Kidney (tissue), 22 donors: ENCODE data around the gene THBD. TPM values are rescaled to one million over a fixed set of nuclear protein-coding genes. Genes with fewer than 3 reads are reported as not detected.

Experiments
- DNase-seq, 5 donors: peaks; one replicate each; pipeline ENCODE4 v3.0.0-alpha.2; 2013 to 2020
- FAIRE-seq: peaks from 2 replicates; lab custom pipeline; 2012; peaks lifted over from hg19 to GRCh38; lab: Jason Lieb, UNC
- H3K27ac ChIP-seq, 2 donors: one replicate each; pipeline ENCODE4 v1.7.0; 2013; ENCODE audit warnings: low read depth in 2 of 2, low read length in 2 of 2, inconsistent platforms in 1 of 2
- H3K27me3 ChIP-seq: one replicate; pipeline ENCODE4 v1.7.1; 2013; ENCODE audit warnings: low read length, inconsistent platforms; ENCODE audit not compliant: control insufficient read depth, insufficient read depth
- H3K36me3 ChIP-seq, 3 donors: one replicate each; pipeline versions ENCODE4 v1.7.0 to v1.7.1; 2013; ENCODE audit warnings: low read length in 3 of 3, control low read depth in 1 of 3, inconsistent platforms in 1 of 3; ENCODE audit not compliant: insufficient read depth in 3 of 3, control insufficient read depth in 2 of 3
- H3K4me1 ChIP-seq, 3 donors: one replicate each; pipeline versions ENCODE4 v1.7.0 to v1.7.1; 2013; ENCODE audit warnings: low read length in 3 of 3, inconsistent platforms in 1 of 3, low read depth in 1 of 3; ENCODE audit not compliant: control insufficient read depth in 2 of 3, insufficient read depth in 2 of 3
- H3K4me3 ChIP-seq, 3 donors: one replicate each; pipeline versions ENCODE4 v1.7.0 to v1.8.1; 2013; ENCODE audit warnings: low read length in 3 of 3, control low read depth in 1 of 3, inconsistent platforms in 1 of 3
- H3K9ac ChIP-seq, 3 donors: one replicate each; pipeline versions ENCODE4 v1.7.0 to v1.7.1; 2013; ENCODE audit warnings: low read length in 3 of 3, control low read depth in 1 of 3, inconsistent platforms in 1 of 3
- H3K9me3 ChIP-seq, 3 donors: one replicate each; pipeline versions ENCODE4 v1.7.0 to v1.7.1; 2013; ENCODE audit warnings: low read length in 3 of 3, control low read depth in 1 of 3, inconsistent platforms in 1 of 3; ENCODE audit not compliant: control insufficient read depth in 2 of 3, insufficient read depth in 1 of 3
- CTCF ChIP-seq: IDR thresholded peaks from 3 replicates; pipeline ENCODE4 v1.5.1; 2012; ENCODE audit warnings: mild to moderate bottlenecking, moderate library complexity, borderline replicate concordance; ENCODE audit not compliant: insufficient read depth; ENCODE audit errors: extremely low read depth
- intact Hi-C: fragments of 100-400 bp; cut with DNase I; formaldehyde crosslinking; loops from one replicate; pipeline ENCODE4 v1.11.1; 2022
- long read RNA-seq, 10 donors: library from polyadenylated mRNA in 1 of 10; unstranded in 1 of 10; transcript quantifications; one replicate each; pipeline ENCODE4 v2.0.0 and lab custom pipeline, GENCODE V29; 2021 to 2026
- polyA plus RNA-seq: library from polyadenylated mRNA; stranded (reverse); fragments of 350-450 nt; fragmentation: Illumina TruSeq; extraction: RNeasy Lipid Tissue Mini Kit (QIAGEN cat#74804); gene quantifications from one replicate; pipeline ENCODE4 v1.2.3, GENCODE V29; 2014; ENCODE audit warnings: low read depth, low replicate concordance; ENCODE audit not compliant: insufficient read depth
- total RNA-seq: library from RNA; stranded (reverse); fragmentation: NEBNext Ultra II Directional; extraction: Animal tissue kit (Norgen Biotek cat#: 25700); gene quantifications from one replicate; pipeline ENCODE4 v1.2.1, GENCODE V29; 2021
- donor health status: control.
- donor health status: control.
- donor health status: control.
- donor health status: control.
- donor health status: control.
- donor health status: DM: yes; HTN: yes; CAD: no.
- donor health status: Normal renal cell carcinoma (clear cell type).

The THBD gene
- total RNA-seq (48.1 TPM), polyA plus RNA-seq (9.7 TPM)
- long read RNA-seq, donor 1, full-length matches to known transcripts = 7 of 7 reads
- long read RNA-seq, donor 1, partial matches to known transcripts = 0 of 7 reads
- long read RNA-seq, donor 1, other reads (novel, unspliced or antisense) = 0 of 7 reads
- long read RNA-seq, donor 2, full-length matches to known transcripts = 3 of 3 reads
- long read RNA-seq, donor 2, partial matches to known transcripts = 0 of 3 reads
- long read RNA-seq, donor 2, other reads (novel, unspliced or antisense) = 0 of 3 reads
- long read RNA-seq, donor 3, full-length matches to known transcripts = 3 of 3 reads
- long read RNA-seq, donor 3, partial matches to known transcripts = 0 of 3 reads
- long read RNA-seq, donor 3, other reads (novel, unspliced or antisense) = 0 of 3 reads
- long read RNA-seq, donor 4, full-length matches to known transcripts = 3 of 3 reads
- long read RNA-seq, donor 4, partial matches to known transcripts = 0 of 3 reads
- long read RNA-seq, donor 4, other reads (novel, unspliced or antisense) = 0 of 3 reads
- long read RNA-seq, donor 5 = 0 reads
- long read RNA-seq, donor 6, full-length matches to known transcripts = 4 of 4 reads
- long read RNA-seq, donor 6, partial matches to known transcripts = 0 of 4 reads
- long read RNA-seq, donor 6, other reads (novel, unspliced or antisense) = 0 of 4 reads
- long read RNA-seq, donor 7, full-length matches to known transcripts = 20 of 20 reads
- long read RNA-seq, donor 7, partial matches to known transcripts = 0 of 20 reads
- long read RNA-seq, donor 7, other reads (novel, unspliced or antisense) = 0 of 20 reads
- long read RNA-seq, donor 8, full-length matches to known transcripts = 5 of 5 reads
- long read RNA-seq, donor 8, partial matches to known transcripts = 0 of 5 reads
- long read RNA-seq, donor 8, other reads (novel, unspliced or antisense) = 0 of 5 reads
- long read RNA-seq, donor 9, full-length matches to known transcripts = 7 of 7 reads
- long read RNA-seq, donor 9, partial matches to known transcripts = 0 of 7 reads
- long read RNA-seq, donor 9, other reads (novel, unspliced or antisense) = 0 of 7 reads
- long read RNA-seq, donor 10, full-length matches to known transcripts = 9 of 9 reads
- long read RNA-seq, donor 10, partial matches to known transcripts = 0 of 9 reads
- long read RNA-seq, donor 10, other reads (novel, unspliced or antisense) = 0 of 9 reads

DNA sequence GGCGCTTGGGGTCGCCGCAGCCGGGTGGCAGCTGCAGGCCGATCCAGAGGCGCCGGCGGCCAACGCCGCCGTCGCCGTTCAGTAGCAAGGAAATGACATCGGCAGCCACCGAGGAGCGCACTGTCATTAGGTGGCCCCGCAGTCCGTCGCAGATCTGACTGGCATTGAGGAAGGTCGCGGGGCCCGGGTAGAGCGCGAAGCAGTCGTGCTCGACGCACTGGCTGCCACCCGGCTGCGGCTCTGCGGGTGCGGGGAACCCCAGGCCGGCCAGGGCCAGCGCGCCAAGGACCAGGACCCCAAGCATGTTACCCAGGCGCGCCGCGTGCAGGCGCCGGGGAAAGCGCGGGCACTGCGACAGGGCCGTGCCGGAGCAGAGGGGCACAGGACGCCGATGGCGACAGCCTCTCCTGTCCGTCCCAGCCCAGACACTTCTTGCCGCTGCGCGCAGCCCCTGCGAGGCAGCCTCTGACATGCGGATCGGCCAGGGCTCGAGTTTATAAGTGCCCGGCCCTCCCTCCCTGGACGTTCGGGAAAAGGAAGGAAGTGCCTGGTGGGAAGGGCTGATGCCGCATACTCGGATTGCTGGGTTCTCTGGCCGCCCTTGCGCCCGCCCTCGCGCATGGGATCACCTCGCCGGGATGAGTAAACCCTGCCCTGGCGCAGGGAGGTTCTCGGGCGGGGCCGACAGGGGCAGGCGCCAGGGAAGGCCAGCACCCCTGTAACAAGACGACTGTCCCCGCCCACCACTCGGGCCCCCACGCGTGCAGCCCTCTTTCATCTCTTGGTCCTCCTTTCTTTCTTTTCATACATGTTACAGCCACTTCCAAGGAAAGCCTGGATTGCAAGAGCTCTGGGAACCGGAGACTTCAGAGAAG is at the start of gene THBD:
THBD (minus strand) TSS at position 472 of the 875 bp plus-strand sequence; CDS start at position 304, 168 bp downstream.
- Histone ChIP-seq H3K36me3 (no peaks in the 10 kb centered on the region), H3K9ac (peak within 1 kb of the TSS in 2 of 3 donors; percentile 24 to 40), H3K9me3 (no peaks in the 10 kb centered on the region), H3K27ac (peak within 1 kb of the TSS; percentile 60 to 71), H3K27me3 (peaks cover 19% of the 10 kb centered on the region), H3K4me3 (peak within 1 kb of the TSS; percentile 14 to 63 (median 61)), H3K4me1 (peaks cover 0 to 24% (median 0%) of the 10 kb centered on the region in 3 donors)
- peak; percentile 31 to 93 (median 57) for DNase-seq
- no peak for FAIRE-seq
- intact Hi-C loops = no loop called here
- no peak for TF ChIP-seq CTCF

DNA sequence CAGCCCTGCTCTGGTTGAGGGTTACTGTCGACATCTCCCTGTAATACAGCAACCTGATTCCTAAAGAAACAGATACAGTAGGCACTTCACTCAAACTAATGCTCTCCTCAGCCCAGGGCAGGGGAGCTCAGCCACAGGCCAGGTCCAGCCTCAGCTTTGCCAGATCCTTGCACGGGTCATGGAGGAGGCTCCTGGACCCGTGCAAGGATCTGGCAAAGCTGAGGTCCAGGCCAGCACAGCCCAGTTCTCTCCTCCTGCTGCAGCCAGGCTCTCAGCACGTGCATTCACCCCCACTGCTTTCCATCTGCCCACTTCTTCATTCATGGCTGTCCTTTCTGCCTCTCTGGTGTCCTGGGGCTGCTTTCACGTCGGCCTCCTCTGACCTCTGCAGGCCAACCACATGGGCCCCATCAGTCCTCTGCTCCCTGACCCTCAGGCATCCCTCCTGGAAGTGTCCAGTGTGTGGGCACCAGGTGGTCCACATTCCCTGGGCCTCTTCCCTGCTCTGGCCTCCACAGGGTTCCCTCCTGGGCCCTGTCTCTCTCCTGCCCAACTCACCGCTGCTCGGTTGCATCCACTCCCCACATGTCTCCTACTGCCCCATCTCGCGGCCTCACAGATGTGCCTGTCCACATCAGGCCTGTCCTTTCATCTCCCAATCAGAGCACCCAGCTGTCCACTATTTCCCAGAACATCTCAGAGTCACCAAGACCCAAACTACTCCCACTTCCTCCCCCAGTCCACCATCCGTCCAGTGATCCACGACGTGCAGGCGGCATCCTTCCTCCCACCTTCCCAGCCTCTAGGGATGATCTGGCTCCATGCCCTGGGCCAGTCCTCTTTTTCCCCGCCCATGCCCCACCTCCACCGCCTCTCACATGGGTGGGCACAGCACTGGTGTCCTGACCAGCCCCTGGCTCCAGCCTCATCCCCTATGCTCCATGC is 48.4 kb upstream of the THBD start:
- TF ChIP-seq CTCF = no peak

More for the DNA sequence above, 48.4 kb upstream of the THBD start:
- no peaks in the 10 kb centered on the region for H3K4me1 ChIP-seq
- no peak overlapping the region for H3K27ac ChIP-seq
- intact Hi-C loops = no loop called here
- no peaks in the 10 kb centered on the region for H3K27me3 ChIP-seq
- H3K9me3 ChIP-seq = no peaks in the 10 kb centered on the region
- no peak overlapping the region for H3K9ac ChIP-seq
- FAIRE-seq (no peak), DNase-seq (peak in 1 of 5 donors; percentile 63)
- no peak overlapping the region for H3K4me3 ChIP-seq
- no peaks in the 10 kb centered on the region for H3K36me3 ChIP-seq
